Activated T-helper 1 cell treated with Interleukin-2 at 50 U/mL for 16 hours (primary cell): ENCODE measurements around the gene SLC9A9.
"Not testable (repeated sequence)": the region's sequence is repeated elsewhere in the genome, so short reads cannot be mapped to it uniquely, and the experiment has no call there.

Source experiments
- DNase-seq: peaks from one replicate; pipeline ENCODE4 v3.0.0-alpha.2; 2020; ENCODE audit warnings: low read depth

The SLC9A9 gene

DNA sequence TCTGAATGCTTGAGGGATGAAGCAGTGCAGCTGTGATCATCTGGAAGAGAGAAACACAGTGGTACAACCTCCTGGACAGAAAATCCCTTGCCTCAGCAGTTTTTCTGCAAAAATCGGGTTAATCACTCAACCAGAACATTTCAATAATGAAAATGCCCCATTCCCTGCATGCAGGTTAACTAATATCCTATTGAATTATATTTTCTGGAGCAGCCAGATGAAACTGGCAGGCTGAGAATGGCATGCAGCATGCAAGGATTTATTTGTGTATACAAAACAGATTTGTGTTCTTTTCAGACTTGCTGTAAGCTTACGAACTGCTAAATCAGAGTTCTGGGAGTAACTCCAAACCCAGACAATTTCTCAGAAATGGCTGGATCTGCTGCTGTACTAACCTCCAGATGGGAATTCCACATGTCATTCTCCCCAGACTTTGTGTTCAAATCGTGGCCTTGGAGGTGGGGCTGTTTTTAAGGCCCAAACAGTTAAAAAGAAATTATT lies 39.1 kb downstream of the SLC9A9 start:
- no peak for DNase-seq

GRCh38 chr3:143808030-143808429 lies 40.2 kb downstream of the SLC9A9 start:
- no peak for DNase-seq

- DNase-seq: no peak
Observed at GRCh38 chr3:143806038-143806437, 42.2 kb downstream of the SLC9A9 start.

- DNase-seq: not testable (repeated sequence)
Observed at GRCh38 chr3:143805476-143805875, 42.8 kb downstream of the SLC9A9 start.

DNA sequence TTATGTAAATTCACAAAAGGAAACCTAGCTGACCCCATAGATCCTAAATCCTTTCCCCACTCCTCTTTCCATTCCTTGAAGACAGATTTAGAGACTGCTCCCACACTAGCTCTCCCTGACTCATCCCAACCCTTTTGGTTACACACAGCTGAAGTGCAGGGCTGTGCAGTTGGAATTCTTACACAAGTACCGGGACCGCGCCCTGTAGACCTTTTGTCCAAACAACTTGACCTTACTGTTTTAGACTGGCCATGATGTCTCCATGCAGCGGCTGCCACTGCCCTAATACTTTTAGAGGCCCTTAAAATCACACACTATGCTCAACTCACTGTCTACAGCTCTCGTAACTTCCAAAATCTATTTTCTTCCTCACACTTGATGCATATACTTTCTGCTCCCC lies 47.2 kb downstream of the SLC9A9 start:
- DNase-seq: not testable (repeated sequence)

DNA sequence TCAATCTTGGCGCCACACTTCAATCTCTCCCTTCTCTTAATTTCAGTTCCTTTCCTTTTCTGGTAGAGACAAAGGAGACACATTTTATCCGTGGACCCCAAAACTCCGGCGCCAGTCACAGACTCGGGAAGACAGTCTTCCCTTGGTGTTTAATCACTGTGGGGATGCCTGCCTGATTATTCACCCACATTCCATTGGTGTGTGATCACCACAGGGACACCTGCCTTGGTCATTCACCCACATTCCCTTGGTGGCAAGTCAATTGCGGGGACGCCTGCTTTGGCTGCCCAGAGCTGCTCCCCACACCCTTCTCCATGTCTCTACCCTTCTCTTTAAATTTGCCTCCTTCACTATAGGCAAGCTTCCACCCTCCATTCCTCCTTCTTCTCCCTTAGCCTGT lies 50.1 kb downstream of the SLC9A9 start:
- DNase-seq: not testable (repeated sequence)

DNA sequence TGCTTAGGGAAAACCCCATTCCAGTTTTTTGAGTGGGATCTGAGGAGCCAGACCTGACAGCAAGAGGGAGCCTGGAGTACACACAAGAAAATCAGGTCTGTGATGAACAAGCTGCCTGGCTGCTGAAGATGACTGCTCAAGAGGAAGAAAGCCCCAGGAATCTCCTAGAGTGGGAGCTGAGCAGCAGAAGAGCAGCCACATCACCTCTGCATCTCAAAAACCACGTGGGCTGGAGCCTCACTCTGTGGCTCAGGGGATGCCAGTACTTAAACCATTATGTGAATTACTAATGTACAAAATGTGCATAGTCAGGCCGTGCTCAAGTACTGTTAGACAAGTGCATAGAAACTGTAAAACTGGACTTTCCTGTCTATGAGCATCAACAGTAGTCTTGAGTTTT lies 52.4 kb downstream of the SLC9A9 start:
- no peak for DNase-seq

- no peak for DNase-seq
Observed at GRCh38 chr3:143794793-143795462, 53.3 kb downstream of the SLC9A9 start.

DNA sequence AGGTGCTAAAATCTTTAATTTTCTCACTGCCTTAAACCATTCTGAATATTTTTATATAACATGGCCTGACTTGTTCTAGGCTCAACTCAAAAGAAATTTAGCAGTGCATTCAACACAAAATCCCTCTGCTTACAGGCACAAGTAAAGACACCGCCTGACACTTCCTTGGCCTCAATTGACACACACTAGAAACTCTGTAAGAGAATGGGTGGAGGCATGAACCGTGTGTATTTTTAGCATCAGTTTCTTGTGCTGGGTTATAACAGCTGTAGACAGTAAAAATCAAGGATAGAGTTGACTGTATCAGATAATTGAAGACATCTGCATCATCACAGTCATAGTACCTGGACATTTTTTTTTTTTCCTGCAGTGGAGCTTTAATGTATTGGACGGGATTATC lies 54.3 kb downstream of the SLC9A9 start:
- DNase-seq: no peak

DNA sequence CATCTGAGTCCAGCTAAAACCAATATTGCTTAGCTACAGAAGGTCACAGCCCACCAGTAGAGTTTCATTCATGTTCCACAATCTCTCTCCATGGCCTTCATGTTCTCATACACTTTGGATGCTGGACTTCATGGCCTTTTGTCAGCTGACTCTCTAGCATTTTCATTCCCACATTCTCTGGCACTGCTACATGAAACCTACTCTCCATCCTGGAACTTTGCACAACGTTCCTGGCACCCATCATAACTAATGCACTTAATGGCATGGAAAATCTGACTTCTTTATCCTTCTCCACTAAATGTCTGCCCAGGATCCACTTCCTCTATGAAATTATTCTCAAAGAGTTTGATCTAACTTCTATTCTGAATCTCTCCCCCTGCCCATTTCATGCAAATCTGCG lies 56.9 kb downstream of the SLC9A9 start:
- no peak for DNase-seq

GRCh38 chr3:143786219-143787191 lies 61.8 kb downstream of the SLC9A9 start:
- no peak for DNase-seq

DNA sequence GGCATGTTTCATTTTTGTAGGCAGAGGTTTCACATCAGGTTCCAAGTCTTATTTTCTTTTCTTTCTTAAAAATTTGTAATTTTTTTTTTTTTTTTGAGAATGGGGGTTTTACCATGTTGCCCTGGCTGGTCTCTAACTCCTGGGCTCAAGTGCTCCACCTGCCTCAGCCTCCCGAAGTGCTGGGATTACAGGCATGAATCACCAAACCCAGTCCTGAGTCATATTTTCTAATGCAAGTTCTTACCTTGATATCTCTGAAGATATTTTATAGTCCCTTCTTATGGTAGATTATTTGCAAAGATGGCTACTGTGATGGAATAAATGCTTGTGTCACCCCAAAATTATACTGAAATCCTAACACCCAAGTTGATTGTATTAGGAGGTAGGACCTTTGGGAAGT lies 63.8 kb downstream of the SLC9A9 start:
- no peak for DNase-seq

GRCh38 chr3:143783851-143784370 lies 64.4 kb downstream of the SLC9A9 start:
- no peak for DNase-seq

GRCh38 chr3:143775459-143775858 lies 72.8 kb downstream of the SLC9A9 start:
- no peak for DNase-seq

DNA sequence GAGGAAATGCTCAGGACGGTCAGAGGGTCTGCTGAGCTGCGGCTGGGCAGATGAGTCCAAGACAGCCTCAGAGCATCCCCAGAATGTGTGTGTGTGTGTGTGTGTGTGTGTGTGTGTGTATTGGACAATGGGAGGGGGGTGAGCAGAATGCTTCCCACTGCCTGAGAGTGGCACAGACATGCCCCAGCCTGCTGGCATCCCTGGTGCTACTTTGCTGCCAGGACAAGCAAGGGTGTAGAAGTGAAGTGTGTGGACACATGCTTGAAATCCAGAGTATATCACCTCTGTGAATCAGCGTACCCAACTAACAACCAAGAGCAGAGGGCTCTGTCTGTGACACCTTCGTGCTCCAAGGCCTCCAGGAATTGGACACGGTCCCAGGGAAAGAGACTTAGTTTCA lies 76.3 kb downstream of the SLC9A9 start:
- DNase-seq: no peak

- no peak for DNase-seq
Observed at GRCh38 chr3:143771258-143771657, 77.0 kb downstream of the SLC9A9 start.

GRCh38 chr3:143770391-143770790 lies 77.9 kb downstream of the SLC9A9 start:
- DNase-seq: no peak

GRCh38 chr3:143769616-143770015 lies 78.7 kb downstream of the SLC9A9 start:
- no peak for DNase-seq

- no peak for DNase-seq
Observed at GRCh38 chr3:143764840-143765239, 83.4 kb downstream of the SLC9A9 start.

DNA sequence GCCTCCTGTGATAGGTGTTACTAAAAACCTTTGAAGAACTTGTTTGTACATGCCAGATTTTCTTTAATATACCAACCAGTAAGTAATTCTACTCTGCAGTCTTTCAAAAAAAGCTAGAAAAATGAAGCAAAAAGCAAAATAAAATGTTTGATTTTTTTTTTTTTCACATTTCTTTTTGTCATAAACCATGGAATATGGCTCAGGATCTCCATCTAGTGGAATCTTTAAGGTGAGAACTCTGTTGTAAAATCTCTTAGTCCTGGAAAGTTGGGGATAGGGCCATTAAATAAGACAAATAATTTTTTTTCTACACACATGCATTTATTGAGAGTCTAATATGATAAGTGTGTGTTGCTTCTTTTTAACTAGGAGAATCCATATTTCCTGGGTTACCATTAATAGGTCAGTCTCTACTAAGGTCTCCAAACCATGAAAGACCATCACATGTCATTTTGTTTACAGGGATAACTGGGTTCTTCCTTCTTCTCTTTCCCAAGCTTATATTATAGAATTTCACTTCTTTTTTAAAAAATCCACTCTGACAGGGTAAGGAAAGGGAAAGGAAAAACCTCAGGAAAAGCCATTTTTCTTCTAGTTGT lies 84.6 kb downstream of the SLC9A9 start:
- DNase-seq: no peak

DNA sequence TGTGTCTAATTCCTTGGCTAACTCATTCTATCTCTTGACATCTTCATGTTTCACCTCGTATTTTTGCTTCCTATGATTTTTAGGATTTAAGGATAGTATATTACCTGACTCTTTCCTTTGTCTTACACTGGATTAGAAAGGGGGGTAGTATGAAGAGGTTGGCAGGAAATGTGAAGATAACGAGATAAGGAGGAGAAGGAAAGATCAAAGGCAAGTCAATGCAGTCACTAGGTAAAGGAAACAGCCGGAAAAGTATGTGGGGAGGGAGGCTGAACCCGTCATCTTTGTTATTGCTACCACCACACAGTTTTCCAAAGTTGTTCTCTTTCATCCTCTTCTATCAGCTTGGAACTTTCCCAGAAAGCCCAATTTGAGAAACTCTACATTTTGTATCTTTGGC lies 90.6 kb downstream of the SLC9A9 start:
- DNase-seq: no peak

GRCh38 chr3:143755978-143756377 lies 92.3 kb downstream of the SLC9A9 start:
- DNase-seq: no peak
